Mesenchymal stem cell (in vitro differentiated cells and primary cell): Measurements from ENCODE around the gene ORMDL2.
"Not testable (repeated sequence)": the region's sequence is repeated elsewhere in the genome, so short reads cannot be mapped to it uniquely, and the experiment has no call there.

ENCODE experiments used
- DNase-seq: peaks from one replicate; pipeline ENCODE4 v3.0.0-alpha.2; 2013
- H2AFZ ChIP-seq: one replicate; pipeline ENCODE4 v1.6.1; 2013; ENCODE audit warnings: low read depth, mild to moderate bottlenecking, control low read depth, inconsistent platforms, low read length, moderate library complexity
- H2AK5ac ChIP-seq: 2 replicates; pipeline ENCODE4 v1.6.1; 2013; ENCODE audit warnings: low read length, moderate library complexity, mild to moderate bottlenecking, inconsistent platforms; ENCODE audit not compliant: severe bottlenecking
- H2BK120ac ChIP-seq: one replicate; pipeline ENCODE4 v1.6.1; 2013; ENCODE audit warnings: low read depth, mild to moderate bottlenecking, inconsistent platforms, low read length, moderate library complexity
- H2BK12ac ChIP-seq, 2 experiments: one replicate each; pipeline ENCODE4 v1.6.1; 2013; ENCODE audit warnings: inconsistent platforms in 2 of 2, low read length in 2 of 2, mild to moderate bottlenecking in 2 of 2, moderate library complexity in 2 of 2, control low read depth in 1 of 2
- H2BK15ac ChIP-seq: one replicate; pipeline ENCODE4 v1.6.1; 2013; ENCODE audit warnings: mild to moderate bottlenecking, low read depth, inconsistent platforms; ENCODE audit not compliant: poor library complexity, severe bottlenecking
- H2BK5ac ChIP-seq: 2 replicates; pipeline ENCODE4 v1.6.1; 2013; ENCODE audit warnings: low read depth, mild to moderate bottlenecking, low read length, control low read depth, inconsistent platforms; ENCODE audit not compliant: poor library complexity, severe bottlenecking
- H3K14ac ChIP-seq, 2 experiments: one replicate each; pipeline ENCODE4 v1.6.1; 2013; ENCODE audit warnings: inconsistent platforms in 2 of 2, low read length in 2 of 2, control low read depth in 1 of 2, mild to moderate bottlenecking in 1 of 2, moderate library complexity in 1 of 2
- H3K18ac ChIP-seq, 2 experiments: one replicate each; pipeline ENCODE4 v1.6.1; 2013; ENCODE audit warnings: inconsistent platforms in 2 of 2, low read length in 2 of 2, control low read depth in 1 of 2, low read depth in 1 of 2, mild to moderate bottlenecking in 1 of 2
- H3K23ac ChIP-seq, 2 experiments: one replicate each; pipeline ENCODE4 v1.6.1; 2013; ENCODE audit warnings: inconsistent platforms in 2 of 2, low read length in 2 of 2, mild to moderate bottlenecking in 2 of 2, moderate library complexity in 2 of 2, control low read depth in 1 of 2
- H3K27ac ChIP-seq: 2 replicates; pipeline ENCODE4 v1.5.1; 2013; ENCODE audit warnings: mild to moderate bottlenecking, moderate library complexity, low read length, control low read depth, inconsistent platforms; ENCODE audit not compliant: poor library complexity, severe bottlenecking
- H3K27me3 ChIP-seq, 2 experiments: 2 replicates each; pipeline versions ENCODE4 v1.6.1 to v1.7.0; 2013; ENCODE audit warnings: low read length in 2 of 2, mild to moderate bottlenecking in 2 of 2, moderate library complexity in 2 of 2, control low read depth in 1 of 2, inconsistent platforms in 1 of 2; ENCODE audit not compliant: control insufficient read depth in 1 of 2, insufficient read depth in 1 of 2
- H3K36me3 ChIP-seq, 2 experiments: 2 replicates each; pipeline versions ENCODE4 v1.6.1 to v1.7.0; 2013; ENCODE audit warnings: low read length in 2 of 2, control low read depth in 1 of 2, inconsistent platforms in 1 of 2, low read depth in 1 of 2, mild to moderate bottlenecking in 1 of 2; ENCODE audit not compliant: insufficient read depth in 2 of 2, control insufficient read depth in 1 of 2
- H3K4ac ChIP-seq, 2 experiments: one replicate each; pipeline ENCODE4 v1.6.1; 2013; ENCODE audit warnings: inconsistent platforms in 2 of 2, low read length in 2 of 2, mild to moderate bottlenecking in 2 of 2, moderate library complexity in 2 of 2, control low read depth in 1 of 2, low read depth in 1 of 2
- H3K4me1 ChIP-seq: 2 replicates; pipeline ENCODE4 v1.6.1; 2013; ENCODE audit warnings: low read depth, low read length, control low read depth; ENCODE audit not compliant: control insufficient read depth, insufficient read depth
- H3K4me2 ChIP-seq: 2 replicates; pipeline ENCODE4 v1.6.1; 2013; ENCODE audit warnings: low read length, mild to moderate bottlenecking, inconsistent platforms; ENCODE audit not compliant: poor library complexity, severe bottlenecking
- H3K4me3 ChIP-seq, 2 experiments: 2 replicates each; pipeline versions ENCODE4 v1.5.1 to v1.7.0; 2013; ENCODE audit warnings: low read length in 2 of 2, mild to moderate bottlenecking in 2 of 2, control low read depth in 1 of 2, low read depth in 1 of 2; ENCODE audit not compliant: insufficient read depth in 1 of 2
- H3K79me1 ChIP-seq: replicated peaks from 2 replicates; pipeline ENCODE4 v1.6.1; 2013; ENCODE audit warnings: mild to moderate bottlenecking, control low read depth, low read length, inconsistent platforms; ENCODE audit not compliant: poor library complexity, severe bottlenecking
- H3K9ac ChIP-seq: 2 replicates; pipeline ENCODE4 v1.7.0; 2013; ENCODE audit warnings: mild to moderate bottlenecking, low read length, moderate library complexity
- H3K9me3 ChIP-seq: 2 replicates; pipeline ENCODE4 v1.7.0; 2013; ENCODE audit warnings: mild to moderate bottlenecking, low read length; ENCODE audit not compliant: control insufficient read depth
- H4K8ac ChIP-seq: one replicate; pipeline ENCODE4 v1.6.1; 2013; ENCODE audit warnings: inconsistent platforms, mild to moderate bottlenecking, low read length, moderate library complexity
- H4K91ac ChIP-seq: one replicate; pipeline ENCODE4 v1.6.1; 2013; ENCODE audit warnings: mild to moderate bottlenecking, low read length, inconsistent platforms
- WGBS: methylation state at CpG from one replicate; pipeline ENCODE4 v1.1.7; 2013; ENCODE audit warnings: mixed read lengths; 5-methylcytosine and 5-hydroxymethylcytosine counted together

Gene ORMDL2

DNA sequence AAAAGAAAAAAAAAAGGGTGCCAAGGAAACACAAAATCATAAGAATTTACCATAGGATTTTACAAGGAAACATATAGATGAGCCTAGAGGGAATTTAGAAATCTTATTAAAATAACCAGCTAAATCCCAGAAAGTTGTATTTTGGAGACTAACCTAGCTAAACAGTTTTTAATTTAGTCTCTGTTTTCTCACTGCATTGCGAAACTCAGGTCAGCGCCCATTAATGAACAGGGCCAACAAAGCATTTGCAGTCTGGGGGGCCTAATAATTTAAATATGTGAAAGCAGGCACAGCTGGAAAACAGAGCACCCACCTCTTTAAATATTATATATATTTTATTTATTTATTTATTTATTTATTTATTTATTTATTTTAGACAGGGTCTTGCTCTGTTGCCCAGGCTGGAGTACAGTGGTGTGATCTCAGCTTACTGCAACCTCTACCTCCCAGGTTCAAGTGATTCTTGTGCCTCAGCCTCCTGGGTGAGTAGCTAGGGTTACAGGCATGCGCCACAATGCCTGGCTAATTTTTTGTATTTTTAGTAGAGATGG lies 48.7 kb downstream of the ORMDL2 start:
- not testable (repeated sequence) for H3K23ac ChIP-seq, H3K18ac ChIP-seq, H3K27ac ChIP-seq, H3K14ac ChIP-seq, H3K4ac ChIP-seq, H2BK120ac ChIP-seq, H4K8ac ChIP-seq, H2BK12ac ChIP-seq, H3K9ac ChIP-seq, H3K4me2 ChIP-seq, H3K36me3 ChIP-seq, H2BK15ac ChIP-seq, H3K79me1 ChIP-seq, H3K27me3 ChIP-seq, DNase-seq, H3K4me1 ChIP-seq, H2AFZ ChIP-seq, H2AK5ac ChIP-seq, H3K4me3 ChIP-seq, H4K91ac ChIP-seq, H2BK5ac ChIP-seq, H3K9me3 ChIP-seq
- 100% methylated on average over 3 of the region's 3 CpGs for WGBS
